GM19328 (cell line): ENCODE results near the gene PITX3.
"Not testable (repeated sequence)": the region's sequence is repeated elsewhere in the genome, so short reads cannot be mapped to it uniquely, and the experiment has no call there.

Source experiments
- ATAC-seq: cut with Tn5 transposase; IDR thresholded peaks from one replicate; pipeline ENCODE4 v1.9.1; 2021; ENCODE audit warnings: mild to moderate bottlenecking, moderate library complexity; ENCODE audit not compliant: unreplicated experiment

The PITX3 gene

DNA sequence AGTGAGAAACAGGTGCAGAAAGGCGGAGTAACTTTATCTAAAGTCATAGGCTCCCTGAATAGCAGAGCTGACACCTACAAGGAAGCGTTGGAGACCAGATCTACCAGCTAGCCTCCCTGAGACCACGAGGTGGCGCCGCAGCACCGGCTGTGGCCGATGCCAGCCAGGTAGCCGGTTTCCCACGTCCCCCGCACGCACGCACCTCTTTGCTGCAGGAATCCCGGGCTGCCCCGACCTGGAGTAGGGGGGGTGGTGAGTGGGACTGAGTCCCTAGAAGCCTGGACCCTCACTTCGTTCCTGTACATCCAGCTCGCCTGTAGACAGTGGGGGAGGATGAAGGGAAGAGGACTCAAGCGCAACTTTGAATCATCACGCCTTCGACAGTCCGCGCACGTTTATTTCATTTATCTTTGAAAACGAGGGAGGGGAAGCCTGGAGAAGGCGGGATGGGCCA lies 11.5 kb downstream of the PITX3 start:
- no peak for ATAC-seq

DNA sequence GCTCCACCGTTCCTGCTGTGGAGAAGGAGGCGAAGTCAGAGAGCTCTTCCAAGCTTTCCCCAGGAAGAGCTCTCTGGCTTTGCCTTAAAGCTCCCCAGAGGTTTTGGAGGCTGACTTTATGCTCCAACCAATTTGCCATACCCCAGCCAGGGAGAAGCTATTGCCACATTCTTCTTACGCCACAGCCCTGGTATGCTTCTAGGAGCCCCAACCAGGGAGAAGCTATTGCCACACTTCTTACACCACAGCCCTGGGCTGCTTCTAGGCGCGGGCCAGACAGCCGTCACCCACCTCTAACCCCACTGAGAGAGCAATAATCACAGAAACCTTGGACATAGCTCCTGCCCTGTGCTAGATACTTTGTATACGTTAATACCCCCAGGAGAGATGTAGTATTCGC lies 14.3 kb downstream of the PITX3 start:
- ATAC-seq: no peak

DNA sequence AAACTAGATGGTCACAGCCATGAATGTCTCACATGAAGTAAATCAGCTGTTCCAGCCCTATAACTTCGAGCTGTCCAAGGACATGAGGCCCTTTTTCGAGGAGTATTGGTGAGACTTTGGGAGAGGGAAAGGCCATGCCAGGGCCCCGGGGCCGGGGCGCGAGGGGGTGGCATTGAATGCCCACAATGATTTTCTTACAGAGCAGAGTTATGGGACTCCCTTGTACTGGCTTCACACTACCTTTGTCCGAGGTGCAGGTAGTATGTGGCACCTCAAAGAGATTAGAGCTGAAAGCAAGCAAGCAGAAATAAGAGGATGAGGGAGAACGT lies 14.8 kb downstream of the PITX3 start:
- no peak for ATAC-seq

DNA sequence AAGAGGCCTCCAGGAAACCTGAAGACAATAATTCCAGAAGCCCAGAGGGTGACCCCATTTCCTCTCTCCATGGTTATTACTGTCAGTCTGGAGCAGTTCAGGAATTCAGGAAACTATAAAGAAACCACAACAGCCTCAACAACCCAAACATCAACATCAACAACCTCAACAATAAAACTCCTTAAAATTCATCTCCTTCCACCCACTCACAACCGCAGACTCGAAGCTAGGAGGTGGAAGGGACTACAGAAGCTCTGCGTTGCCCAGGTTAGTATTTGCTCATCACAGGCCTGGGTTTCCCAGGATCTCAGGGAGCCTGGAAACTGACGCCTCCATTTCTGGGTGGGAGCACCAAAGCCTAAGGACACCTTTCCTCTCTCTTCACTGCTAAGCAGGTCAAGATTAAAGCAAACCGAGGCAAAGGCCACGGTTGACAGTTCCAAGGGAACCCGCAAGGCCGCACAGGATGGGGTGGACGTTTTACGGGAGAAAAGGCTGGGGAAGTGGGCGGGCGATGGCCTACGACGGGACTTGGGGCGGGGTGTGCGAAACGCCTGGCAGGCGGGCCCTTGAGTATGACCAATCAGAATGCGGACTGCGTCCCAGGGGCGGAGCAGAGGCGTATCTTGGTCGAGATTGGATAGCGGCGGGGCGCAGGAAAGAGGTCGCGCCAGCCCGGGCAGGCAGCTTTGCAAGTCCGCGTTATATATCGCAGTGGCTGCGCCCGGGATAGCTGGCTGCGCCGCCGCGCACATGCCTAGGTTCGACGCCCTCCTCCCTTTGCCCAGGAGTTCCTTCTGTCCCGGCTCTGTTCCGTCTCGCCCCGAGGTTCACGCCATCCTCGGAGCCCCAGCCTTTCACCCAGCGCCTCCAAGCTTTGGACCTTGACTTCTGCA lies 15.4 kb downstream of the PITX3 start, which contains the start of gene ELOVL3:
Gene ELOVL3 (plus strand): TSS at position 654 of the 896 bp plus-strand sequence. CDS start 250 bp downstream, outside the sequence.
- peak; percentile 73 for ATAC-seq

DNA sequence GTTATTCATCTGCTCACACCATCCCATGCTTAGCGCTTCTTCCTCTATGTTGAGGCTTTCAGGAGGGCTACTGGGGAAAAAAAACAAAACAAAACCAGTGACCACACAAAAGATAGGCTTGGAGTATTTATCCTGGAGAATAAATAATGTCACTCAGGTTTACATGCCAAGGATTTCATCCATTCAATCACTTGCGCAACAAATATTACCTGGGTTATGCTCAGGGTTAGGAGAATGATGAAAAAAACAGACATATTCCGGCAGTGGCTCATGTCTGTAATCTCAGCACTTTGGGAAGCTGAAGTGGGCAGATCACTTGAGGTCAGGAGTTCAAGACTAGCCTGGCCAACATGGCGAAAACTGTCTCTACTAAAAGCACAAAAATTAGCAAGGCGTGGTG lies 18.5 kb downstream of the PITX3 start:
- ATAC-seq: no peak

DNA sequence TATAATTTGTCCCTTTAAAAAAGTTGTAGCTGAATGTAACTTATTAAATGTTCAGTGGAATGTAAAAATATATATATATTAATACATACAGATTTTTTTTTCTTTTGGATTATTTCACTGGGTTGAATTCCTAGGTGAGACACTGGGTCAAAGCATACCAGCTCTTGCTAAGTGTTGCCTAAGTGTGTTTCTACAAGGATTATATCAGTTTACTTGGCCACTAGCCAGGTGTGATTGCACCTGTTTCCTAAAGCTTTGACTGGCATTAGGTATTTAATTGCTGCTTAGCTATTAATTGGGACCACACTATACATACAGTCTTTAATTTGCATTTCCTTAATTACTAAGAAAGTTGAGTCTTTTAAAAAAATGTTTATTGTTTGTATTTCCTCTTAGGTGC lies 20.7 kb downstream of the PITX3 start:
- ATAC-seq: no peak

DNA sequence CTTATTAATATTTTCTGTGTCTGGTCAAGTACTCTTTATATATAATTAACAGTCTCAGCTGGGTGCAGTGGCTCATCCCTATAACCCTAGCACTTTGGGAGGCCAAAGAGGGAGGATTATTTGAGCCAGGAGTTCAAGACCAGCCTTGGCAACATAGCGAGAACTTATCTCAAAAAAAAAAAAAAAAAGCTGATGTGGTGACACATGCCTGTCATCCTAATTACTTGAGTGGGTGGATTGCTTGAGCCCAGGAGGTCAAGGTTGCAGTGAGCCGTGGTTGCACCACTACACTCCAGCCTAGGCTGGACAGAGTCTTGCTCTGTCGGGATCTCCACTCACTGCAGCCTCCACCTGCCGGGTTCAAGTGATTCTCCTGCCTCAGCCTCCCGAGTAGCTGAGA lies 21.9 kb downstream of the PITX3 start:
- ATAC-seq: no peak

DNA sequence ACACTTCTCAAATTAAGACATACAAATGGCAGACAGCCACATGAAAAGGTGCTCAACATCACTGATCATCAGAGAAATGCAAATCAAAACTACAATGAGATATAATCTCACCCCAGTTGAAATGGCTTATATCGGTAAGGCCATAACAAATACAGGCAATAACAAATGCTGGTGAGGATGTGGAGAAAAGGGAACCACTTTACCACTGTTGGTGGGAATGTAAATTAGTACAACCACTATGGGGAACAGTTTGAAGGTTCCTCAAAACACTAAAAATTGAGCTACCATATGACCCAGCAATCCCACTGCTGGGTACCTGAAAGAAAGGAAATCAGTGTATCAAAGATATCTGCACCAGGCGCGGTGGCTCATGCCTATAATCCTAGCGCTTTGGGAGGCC lies 27.7 kb downstream of the PITX3 start:
- not testable (repeated sequence) for ATAC-seq

DNA sequence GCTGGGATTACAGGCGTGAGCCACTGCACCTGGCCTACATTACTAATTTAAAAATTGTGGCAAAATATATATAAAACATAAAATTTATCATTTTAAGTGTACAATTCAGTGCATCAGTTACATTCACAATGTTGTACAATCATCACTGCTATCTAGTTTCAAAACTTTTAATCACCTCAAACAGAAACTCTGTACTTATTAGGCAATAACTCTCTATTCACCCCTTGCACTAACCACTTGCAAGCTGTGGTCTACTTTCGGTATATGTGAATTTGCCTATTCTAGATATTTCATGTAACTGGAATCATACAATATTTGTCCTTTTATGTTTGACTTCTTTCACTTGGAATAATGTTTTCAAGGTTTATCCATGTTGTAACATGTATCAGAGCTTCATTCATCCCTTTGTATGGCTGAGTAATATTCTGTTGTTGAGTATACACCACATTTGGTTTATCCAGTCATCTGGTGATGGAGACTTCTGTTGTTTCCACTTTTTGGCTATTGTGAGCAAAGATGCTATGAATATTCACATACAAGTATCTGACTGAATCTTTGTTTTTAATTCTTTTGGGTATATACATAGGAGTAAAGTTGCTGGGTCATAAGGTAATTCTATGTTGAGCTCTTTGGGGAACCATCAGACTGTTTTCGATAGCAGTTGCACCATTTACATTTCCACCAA lies 29.6 kb downstream of the PITX3 start:
- ATAC-seq: no peak

DNA sequence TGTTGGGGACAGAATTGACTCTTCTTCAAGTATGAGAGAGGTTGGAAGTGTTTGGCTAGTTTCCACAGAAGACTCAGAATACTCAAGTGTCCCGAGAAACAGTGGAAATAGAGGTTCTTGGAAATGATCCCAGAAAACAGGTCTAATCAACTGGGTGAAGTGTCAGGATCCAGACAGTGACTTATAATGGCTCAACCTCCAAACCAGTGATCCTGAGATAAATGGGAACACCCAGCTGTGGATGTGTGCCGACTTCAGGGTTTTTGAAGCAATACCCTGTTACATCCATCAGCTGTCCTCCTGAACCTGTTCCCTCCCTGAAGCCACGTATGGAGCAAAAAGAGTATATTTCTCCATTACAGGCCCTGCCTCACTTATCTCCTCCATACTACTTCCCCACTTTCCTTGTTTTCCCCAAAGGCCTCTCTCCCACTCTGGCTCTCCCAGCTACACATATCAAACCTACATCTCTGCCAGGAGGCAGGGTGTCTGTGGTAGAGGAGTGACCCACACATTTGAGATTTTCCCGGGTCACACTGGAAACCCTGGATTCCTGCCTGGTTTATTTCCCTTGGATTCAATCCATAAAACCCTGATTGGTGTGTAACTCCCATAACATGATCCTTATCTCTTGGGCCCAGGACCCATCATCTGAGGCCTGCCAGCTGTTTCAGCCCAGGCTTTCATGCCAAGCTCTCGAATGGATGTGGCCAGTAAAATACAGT lies 32.8 kb downstream of the PITX3 start:
- no peak for ATAC-seq

DNA sequence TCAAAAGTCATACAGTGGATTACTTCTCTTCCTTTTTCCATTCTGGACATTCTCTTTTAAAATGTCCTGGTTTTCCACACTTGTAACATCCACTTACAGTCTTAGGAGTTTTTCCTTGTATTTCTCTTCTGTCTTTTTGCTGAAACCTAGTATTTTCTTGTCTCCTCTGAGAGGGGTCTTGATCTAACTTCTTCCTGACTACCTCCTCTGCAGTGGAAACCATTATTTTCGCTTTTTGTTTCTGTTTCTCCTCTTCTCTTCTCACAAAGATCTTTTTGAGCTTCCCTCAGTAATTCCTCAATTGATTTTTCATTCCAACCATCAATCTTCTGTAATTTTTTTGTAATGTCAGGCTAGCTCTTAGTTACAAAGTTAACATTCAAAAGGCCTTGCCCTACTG lies 38.9 kb downstream of the PITX3 start:
- no peak for ATAC-seq

DNA sequence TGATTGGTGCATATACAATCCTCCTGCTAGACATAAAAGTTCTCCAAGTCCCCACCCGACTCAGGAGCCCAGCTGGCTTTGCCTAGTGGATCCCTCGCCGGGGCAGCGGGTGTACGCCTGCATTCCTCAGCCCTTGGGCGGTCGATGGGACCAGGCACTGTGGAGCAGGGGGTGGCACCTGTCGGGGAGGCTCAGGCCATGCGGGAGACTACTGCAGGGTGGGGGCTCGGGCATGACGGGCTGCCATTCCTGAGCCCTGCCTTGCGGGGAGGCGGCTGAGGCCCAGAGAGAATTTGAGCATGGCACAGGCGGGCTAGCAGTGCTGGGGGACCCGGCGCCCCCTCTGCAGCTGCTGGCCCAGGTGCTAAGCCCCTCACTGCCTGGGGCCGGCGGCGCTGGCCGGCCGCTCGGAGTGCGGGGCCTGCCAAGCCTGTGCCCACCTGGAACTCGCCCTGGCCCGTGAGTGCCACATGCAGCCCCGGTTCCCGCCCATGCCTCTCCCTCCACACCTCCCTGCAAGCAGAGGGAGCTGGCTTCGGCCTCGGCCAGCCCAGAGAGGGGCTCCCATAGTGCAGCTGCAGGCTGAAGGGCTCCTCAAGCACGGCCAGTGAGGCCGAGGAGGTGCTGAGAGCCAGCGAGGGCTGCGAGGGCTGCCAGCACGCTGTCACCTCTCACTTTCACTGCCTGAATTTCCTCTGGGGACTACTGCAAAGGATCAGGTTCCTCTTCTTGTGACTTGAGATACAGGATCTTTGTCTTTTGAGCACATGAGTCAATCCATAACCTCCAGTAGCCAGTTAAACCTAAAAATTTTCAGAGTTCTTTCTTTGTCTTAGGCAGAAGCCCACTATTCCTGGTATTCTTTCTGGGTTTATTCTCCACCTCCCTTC lies 40.3 kb downstream of the PITX3 start:
- ATAC-seq: no peak

DNA sequence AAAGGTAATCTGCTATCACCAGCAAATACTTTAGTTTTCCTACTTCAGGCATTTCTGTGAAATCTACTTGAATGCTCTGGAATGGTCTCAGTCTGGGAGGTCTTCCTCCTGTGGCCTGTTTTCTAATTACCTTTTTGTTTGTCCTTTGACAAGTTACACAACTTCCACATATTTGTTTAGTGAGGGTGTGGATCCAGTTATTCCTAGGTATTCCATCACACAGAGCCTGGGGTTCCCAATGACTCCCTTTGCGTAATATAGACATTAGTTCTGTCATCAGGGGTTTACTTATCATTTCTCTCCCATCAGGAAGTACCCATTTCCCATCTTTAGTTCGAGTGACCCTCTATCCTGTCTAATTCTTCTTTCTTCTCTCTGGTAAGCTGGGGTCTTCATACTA lies 43.3 kb downstream of the PITX3 start:
- no peak for ATAC-seq

DNA sequence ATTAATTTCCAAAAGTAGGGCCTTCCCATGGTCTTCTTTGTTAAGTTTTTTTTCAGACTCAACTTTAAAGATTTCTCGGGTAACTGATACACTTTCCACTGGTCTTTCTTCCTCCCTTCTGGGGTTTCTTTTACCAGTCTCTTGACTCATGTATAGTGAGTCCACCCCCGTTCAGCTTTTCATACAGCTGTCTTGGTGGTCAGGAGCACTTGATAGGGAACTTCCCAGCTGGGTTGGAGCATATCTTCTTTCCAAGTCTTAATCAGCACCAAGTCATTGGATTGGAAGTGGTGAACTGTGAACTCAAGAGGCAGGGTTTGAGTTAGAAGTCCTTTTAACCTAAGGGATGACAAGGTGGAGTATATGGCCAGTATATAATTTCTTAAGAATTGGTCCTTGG lies 44.4 kb downstream of the PITX3 start:
- no peak for ATAC-seq

DNA sequence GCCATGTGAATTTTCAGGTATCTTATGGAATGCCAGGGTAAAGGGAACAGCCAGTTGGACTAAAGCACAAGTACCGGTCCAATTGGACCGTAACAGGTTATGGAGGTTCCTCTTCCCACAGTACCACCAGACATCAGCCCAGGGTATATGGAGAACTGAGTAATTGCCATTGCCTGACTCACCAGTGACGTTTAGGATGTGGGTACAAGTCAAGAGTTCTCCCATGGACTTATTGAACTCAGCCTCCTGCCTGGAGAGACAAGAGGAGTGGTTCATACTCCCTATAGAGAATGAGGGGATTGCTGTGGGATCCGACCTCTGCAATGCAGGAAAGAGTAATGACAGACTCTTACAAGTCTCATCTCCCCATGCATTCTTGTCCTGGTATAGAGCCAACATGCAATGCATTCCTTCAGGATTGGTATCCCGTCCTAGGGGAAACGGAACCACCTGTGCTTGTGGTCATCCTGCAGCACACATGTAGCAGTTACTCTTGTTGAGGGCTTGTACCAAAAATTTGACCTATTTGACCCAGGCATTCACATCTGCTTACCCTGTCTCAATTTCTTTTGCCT lies 45.9 kb downstream of the PITX3 start:
- no peak for ATAC-seq

DNA sequence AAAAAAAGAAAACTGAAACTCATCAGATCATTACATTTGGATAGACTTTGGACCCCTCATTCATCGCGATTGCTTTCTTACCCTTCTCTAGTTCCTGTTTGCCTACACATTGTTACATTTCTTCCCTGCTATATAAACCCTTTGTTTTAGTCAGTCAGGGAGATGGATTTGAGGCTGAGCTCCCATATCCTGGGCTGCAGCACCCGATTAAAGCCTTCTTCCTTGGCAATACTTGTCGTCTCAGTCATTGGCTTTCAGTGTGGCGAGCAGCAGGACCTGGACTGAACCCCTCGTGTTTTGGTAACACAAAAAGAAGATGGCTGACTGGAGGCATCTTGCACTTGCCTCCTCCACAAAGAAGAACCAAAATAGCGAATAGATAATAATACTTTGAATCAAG lies 49.4 kb downstream of the PITX3 start:
- ATAC-seq: no peak

DNA sequence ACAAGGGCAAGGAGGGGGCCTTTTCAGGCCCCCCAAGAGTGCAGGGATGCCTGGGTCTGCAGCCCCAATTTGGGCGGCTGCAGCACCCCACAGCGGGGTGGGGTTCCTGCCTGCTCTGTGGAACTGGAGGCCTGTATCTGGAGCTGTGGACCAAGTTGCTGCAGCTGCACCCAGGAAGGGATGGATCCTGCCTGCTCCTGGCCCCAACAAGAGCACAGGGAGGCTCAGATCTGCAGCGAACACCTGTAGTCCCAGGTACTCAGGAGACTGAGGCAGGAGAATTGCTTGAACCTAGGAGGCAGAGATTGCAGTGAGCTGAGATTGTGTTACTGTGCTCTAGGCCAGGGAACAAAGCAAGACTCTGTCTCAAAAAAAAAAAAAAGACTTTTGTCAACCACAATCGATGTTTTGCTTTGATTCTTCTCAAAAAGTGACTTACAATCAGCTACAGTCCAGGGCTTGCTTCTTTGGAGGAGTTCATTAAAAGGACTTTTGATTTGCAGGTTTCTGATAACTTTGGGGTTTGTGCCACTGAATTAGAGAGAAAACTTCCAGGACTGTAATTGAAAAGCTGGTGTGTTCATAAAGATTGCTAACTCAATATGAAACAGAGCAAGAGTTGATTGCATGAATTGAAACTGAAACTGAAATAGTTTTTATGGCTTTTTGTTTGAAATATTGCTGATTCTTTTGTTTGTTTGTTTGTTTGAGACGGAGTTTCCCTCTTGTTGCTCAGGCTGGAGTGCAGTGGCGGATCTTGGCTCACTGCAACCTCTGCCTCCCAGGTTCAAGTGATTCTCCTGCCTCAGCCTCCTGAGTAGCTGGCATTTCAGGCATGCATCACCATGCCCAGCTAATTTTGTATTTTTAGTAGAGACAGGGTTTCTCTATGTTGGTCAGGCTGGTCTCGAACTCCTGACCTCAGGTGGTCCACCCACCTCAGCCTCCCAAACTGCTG lies 52.1 kb downstream of the PITX3 start:
- ATAC-seq: not testable (repeated sequence)

DNA sequence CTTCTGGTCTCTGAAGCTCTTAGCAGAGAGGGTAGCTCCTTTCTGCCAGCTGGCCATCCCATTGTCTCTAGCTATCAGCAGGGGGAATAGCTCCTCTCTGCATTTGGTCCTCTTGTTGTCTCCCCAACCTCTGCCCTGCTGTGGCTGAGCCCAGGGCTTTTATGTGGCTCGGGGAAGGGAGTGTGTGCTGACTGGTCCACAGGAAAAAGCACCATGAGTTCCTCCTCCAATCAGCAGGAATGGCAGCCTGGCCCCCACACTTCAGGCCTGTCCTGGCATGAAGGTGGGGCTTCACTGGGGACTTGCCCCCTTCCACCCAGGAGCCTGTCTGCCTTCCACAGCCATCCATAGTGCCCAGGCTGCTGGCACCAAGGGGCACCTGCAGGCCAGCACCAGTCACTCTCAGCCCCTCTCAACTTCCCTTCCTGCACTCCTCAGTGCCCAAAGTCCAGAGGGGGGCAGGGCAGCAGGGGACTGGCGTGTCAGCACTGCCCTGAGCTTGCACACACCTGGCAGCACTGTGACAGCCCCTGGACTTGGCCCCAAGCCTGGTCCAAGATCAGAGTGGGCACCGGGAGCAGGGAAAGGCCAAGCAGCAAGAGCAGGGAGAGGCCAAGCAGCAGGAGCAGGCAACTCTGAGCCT lies 52.9 kb downstream of the PITX3 start:
- no peak for ATAC-seq
